ENCODE data around the gene ZNF771. TPM values are rescaled to one million over a fixed set of nuclear protein-coding genes. Genes with fewer than 3 reads are reported as not detected.

The ZNF771 gene
- total and polyA plus RNA-seq, 8 donors, result 1.5 to 5.0 (median 3.2) TPM

- peaks cover 0 to 17% (median 4%) of the 10 kb centered on the region in 3 donors for H3K36me3 ChIP-seq
- H3K27me3 ChIP-seq, result no peaks in the 10 kb centered on the region
- no peak for TF ChIP-seq CTCF (IDR thresholded peaks at IDR 0.05)
- ATAC-seq, result no peak
- H3K4me3 ChIP-seq, result no peak overlapping the region
- DNase-seq, result peak in 1 of 6 donors; percentile 60
- 82 to 89% methylated on average over 6 of the region's 6 CpGs for WGBS, 2 donors
- intact Hi-C loops (cut with DNase I), result no loop called here
- H3K4me1 ChIP-seq, result peaks cover 0 to 3% (median 0%) of the 10 kb centered on the region in 3 donors
- H3K9me3 ChIP-seq, result no peaks in the 10 kb centered on the region
- no peak for FAIRE-seq
- H3K27ac ChIP-seq, result no peak overlapping the region
These were observed 47.6 kb upstream of the ZNF771 start for GRCh38 chr16:30359871-30360170.

GRCh38 chr16:30361180-30361579 lies 46.2 kb upstream of the ZNF771 start:
- H3K36me3 ChIP-seq, result peaks cover 0 to 17% (median 4%) of the 10 kb centered on the region in 3 donors
- no peaks in the 10 kb centered on the region for H3K27me3 ChIP-seq
- TF ChIP-seq CTCF (IDR thresholded peaks at IDR 0.05), result no peak
- no peaks in the 10 kb centered on the region for H3K9me3 ChIP-seq
- H3K27ac ChIP-seq, result no peak overlapping the region
- no peak for FAIRE-seq
- no peak for ATAC-seq
- no peak overlapping the region for H3K4me3 ChIP-seq
- intact Hi-C loops (cut with DNase I), result no loop called here
- H3K4me1 ChIP-seq, result peaks cover 0 to 3% (median 0%) of the 10 kb centered on the region in 3 donors
- DNase-seq, result peak in 1 of 6 donors; percentile 2
- 94 to 95% methylated on average over 7 of the region's 7 CpGs for WGBS, 2 donors

GRCh38 chr16:30365200-30365599 lies 42.2 kb upstream of the ZNF771 start:
- Histone ChIP-seq H3K4me3 (no peak overlapping the region), H3K27me3 (no peaks in the 10 kb centered on the region), H3K4me1 (peaks cover 0 to 20% (median 15%) of the 10 kb centered on the region in 3 donors), H3K27ac (no peak overlapping the region), H3K36me3 (no peaks in the 10 kb centered on the region), H3K9me3 (no peaks in the 10 kb centered on the region)
- ATAC-seq, result no peak
- WGBS, 2 donors, result 86 to 91% methylated on average over 10 of the region's 10 CpGs
- no peak for FAIRE-seq
- TF ChIP-seq CTCF (IDR thresholded peaks at IDR 0.05), result no peak
- DNase-seq, result no peak
- intact Hi-C loops (cut with DNase I), result no loop called here

DNA sequence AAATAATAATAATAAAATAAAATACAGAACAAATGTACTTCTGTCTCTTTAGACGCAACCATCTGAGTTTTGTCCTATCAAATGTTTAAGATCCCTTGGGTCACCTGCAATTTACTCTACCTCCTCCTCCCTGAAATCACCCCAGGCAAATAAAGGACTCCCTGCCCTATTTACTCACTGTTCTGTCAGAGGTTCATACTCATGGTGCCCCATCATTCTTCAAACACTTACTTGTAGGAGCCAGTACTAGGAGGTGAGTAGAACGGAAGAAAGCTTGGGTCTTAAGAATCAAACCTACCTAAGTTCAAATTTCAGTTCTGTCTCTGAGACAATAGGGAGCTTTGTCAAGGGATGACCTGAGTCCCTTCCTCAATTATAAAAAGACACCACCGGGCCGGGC lies 40.9 kb upstream of the ZNF771 start:
- no peak for TF ChIP-seq CTCF (IDR thresholded peaks at IDR 0.05)
- no peak overlapping the region for H3K4me3 ChIP-seq
- peaks cover 0 to 20% (median 15%) of the 10 kb centered on the region in 3 donors for H3K4me1 ChIP-seq
- ATAC-seq (no peak), FAIRE-seq (no peak), DNase-seq (no peak)
- no peaks in the 10 kb centered on the region for H3K36me3 ChIP-seq
- WGBS, 2 donors, result 75 to 79% methylated on average over 4 of the region's 4 CpGs
- H3K27me3 ChIP-seq, result no peaks in the 10 kb centered on the region
- H3K27ac ChIP-seq, result no peak overlapping the region
- H3K9me3 ChIP-seq, result no peaks in the 10 kb centered on the region
- intact Hi-C loops (cut with DNase I), result no loop called here

DNA sequence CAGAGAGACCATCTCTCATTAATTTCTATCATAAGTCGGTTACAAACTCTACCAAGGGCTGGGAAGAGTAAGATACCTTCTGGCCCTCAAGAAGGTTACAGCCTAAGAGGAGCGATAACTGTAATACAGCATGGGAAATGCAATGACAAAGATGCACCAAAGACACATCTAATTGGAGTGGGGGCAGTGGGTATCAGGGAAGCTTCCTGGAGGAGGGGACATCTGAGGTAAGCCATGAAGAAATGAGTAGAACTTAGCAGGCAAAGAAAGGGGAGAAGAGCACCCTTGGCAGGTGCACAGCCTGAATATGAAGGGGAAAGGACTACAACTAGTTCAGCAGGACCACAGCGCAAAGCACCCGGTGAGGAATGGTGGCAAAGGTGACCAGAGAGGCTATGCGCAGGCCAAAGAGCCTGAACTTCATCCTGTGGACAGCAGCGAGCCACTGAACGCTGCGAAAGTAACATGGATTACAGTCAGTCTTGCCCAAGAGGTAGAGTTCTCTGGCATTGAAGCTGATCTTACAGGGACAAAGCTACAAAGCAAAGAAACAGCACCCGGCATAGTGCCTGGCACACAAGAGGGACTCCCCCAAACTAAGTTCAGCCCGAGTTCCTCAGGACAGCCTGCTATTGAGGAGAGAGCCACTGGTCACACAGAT lies 39.9 kb upstream of the ZNF771 start:
- H3K4me1 ChIP-seq, result peaks cover 0 to 20% (median 15%) of the 10 kb centered on the region in 3 donors
- intact Hi-C loops (cut with DNase I), result no loop called here
- peak overlapping the region in 2 of 4 donors; percentile 74 to 85 for H3K4me3 ChIP-seq

More for the DNA sequence above, 39.9 kb upstream of the ZNF771 start:
- DNase-seq (no peak), FAIRE-seq (no peak), ATAC-seq (no peak)
- Histone ChIP-seq H3K27ac (peak overlapping the region in 1 of 4 donors; percentile 28), H3K27me3 (no peaks in the 10 kb centered on the region), H3K36me3 (no peaks in the 10 kb centered on the region), H3K9me3 (no peaks in the 10 kb centered on the region)
- WGBS, 2 donors, result 43 to 49% methylated on average over 10 of the region's 10 CpGs
- no peak for TF ChIP-seq CTCF (IDR thresholded peaks at IDR 0.05)
